HG02973 (cell line): Measurements from ENCODE around the gene ARID3A.
"Not testable (repeated sequence)": the region's sequence is repeated elsewhere in the genome, so short reads cannot be mapped to it uniquely, and the experiment has no call there.

Source experiments
- ATAC-seq: cut with Tn5 transposase; IDR thresholded peaks from one replicate; pipeline ENCODE4 v1.9.1; 2021; ENCODE audit warnings: moderate library complexity; ENCODE audit not compliant: unreplicated experiment

ARID3A gene

DNA sequence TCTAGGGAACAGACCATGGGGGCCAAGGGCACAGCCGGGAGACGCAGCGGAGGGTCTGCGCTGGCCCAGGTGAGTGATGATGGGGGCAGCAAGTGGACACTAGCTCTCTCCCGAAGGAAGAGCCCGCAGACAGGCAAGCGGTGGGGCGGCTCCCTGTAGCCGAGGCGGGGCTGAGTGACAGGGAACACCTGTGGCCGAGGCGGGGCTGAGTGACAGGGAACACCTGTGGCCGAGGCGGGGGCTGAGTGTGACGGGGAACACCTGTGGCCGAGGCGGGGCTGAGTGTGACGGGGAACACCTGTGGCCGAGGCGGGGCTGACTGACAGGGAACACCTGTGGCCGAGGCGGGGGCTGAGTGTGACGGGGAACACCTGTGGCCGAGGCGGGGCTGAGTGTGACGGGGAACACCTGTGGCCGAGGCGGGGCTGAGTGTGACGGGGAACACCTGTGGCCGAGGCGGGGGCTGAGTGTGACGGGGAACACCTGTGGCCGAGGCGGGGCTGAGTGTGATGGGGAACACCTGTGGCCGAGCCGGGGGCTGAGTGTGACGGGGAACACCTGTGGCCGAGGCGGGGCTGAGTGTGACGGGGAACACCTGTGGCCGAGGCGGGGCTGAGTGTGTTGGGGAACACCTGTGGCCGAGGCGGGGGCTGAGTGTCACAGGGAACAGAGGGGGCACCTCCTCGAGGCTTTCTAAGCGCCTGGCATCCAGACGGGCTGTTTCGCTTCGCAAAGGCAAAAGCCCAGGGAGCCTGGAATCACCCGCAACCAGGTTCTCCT, 34.2 kb upstream of the ARID3A start:
- not testable (repeated sequence) for ATAC-seq

GRCh38 chr19:892243-892893, 33.5 kb upstream of the ARID3A start:
- peak; percentile 9 for ATAC-seq

DNA sequence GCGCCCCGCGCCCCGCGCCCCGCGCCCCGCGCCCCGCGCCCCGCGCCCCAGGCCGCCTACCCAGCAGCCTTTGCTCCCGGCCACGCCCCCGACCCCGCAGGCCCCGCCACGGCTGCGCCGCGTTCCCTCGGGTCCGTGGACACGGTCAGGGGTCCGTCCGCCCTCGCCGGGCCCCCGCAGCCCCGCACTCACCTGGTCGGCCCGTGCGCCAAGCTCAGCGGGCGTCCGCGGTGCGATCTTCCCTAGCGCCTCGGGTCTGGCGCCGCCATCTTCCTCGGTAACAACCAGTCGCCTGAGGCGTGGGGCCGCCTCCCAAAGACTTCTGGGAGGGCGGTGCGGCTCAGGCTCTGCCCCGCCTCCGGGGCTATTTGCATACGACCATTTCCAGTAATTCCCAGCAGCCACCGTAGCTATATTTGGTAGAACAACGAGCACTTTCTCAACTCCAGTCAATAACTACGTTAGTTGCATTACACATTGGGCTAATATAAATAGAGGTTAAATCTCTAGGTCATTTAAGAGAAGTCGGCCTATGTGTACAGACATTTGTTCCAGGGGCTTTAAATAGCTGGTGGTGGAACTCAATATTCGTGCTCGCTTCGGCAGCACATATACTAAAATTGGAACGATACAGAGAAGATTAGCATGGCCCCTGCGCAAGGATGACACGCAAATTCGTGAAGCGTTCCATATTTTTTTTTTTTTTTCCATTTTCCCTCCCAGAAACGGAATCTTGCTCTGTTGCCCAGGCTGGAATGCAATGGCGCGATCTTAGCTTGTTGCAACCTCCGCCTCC, 32.7 kb upstream of the ARID3A start, which contains the start of the genes MED16 and RNU6-9:
TSS of gene MED16 (minus strand) at position 294 of the 796 bp plus-strand sequence. CDS start 2,056 bp downstream, outside the sequence.
TSS of gene RNU6-9 (plus strand) at position 591 of the 796 bp plus-strand sequence.
- peak; percentile 77 for ATAC-seq

GRCh38 chr19:896434-896833, 29.4 kb upstream of the ARID3A start:
- no peak for ATAC-seq

- no peak for ATAC-seq
Observed at GRCh38 chr19:896999-897398, 28.8 kb upstream of the ARID3A start.

DNA sequence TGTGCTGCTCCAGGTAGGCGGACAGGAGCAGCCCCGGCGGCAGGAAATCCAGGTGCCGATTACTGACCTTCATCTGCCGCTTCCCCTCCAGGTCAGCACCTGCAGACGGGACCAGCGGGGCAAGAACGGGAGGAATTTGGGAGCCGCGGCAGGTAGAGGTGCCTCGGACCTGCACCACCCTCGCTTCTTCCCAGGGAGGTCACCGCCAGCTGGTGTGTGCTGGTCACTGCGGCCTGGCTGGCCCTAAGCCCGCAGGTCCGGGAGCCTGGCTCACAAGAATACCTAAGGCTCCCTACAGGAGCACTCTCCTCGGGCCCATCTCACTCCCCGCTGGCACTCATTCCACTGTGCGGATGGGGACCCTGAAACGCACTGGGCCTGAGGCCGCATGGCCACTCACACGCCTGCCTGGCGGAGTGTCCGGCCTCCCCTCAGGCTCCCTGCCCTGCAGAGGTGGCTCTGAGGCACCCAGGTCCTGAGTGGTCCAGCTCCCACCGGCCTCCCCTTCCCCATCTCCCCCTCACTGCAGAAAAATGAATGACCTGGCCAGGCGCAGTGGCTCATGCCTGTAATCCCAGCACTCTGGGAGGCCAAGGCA, 28.3 kb upstream of the ARID3A start:
- ATAC-seq: no peak

DNA sequence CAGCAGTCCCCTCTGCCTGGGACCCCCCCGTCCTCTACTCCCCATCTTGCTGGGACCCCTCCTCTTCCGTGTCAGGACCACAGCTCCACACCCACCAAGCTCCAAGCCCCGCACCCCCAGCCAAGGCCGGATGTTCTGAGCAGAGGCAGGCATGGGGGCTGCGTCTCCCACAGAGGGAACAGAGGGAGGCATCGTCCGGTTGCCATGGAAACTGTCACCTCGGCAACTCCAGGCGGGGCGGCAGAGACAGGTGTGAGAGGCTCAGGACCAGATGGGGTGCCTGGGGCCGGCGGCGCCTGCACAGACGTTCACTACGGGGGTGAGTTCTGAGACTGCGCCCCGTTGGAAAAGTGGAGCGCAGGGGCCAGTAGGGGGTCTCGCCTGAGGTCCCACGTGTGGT, 27.2 kb upstream of the ARID3A start:
- ATAC-seq: no peak

- ATAC-seq: no peak
Observed at GRCh38 chr19:899336-900042, 26.3 kb upstream of the ARID3A start.

- no peak for ATAC-seq
Observed at GRCh38 chr19:900043-900301, 25.9 kb upstream of the ARID3A start.

GRCh38 chr19:900302-901111, 25.3 kb upstream of the ARID3A start:
- no peak for ATAC-seq

DNA sequence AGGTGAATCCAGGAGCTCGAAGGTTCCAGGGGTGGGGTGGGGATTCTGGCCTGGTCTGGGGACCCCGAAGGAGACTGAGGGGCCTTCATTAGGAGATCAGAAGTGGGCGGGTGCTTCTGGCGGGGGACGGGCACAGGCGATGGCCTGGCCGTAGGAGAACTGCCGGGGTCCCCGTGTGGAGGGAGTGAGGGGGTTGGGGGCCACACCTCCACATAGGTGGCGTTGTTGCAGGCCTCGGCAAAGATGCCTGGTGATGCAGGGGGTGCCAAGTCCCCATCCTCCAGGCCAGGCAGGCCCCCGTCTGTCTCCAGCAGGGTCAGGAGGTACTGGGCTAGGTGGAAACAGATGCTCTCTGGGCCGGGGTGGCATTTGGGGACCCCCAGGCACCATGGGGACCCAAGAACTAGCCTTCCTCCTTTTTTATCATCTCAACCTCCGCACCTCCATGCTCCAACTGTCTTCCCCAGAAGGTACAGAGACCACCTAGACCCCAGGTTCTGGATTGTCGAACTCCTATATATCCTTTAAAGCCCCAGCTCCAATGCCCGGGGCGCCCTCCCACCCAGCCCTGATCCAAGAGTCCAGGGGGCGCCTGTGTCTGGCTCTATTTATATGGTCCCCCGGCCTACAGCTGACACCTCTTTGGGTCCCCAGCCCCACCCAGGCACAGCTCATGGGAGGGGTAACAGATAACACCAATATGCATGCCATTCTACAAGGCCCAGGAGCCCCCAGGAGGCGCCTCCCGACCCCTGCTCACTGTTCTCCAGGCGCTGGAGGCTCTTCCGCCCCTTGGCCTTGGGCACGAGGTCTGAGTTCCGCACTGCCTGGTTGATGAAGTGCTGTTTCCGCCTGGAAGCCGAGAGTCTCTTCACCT, 24.4 kb upstream of the ARID3A start:
- ATAC-seq: no peak

GRCh38 chr19:902093-902370, 23.8 kb upstream of the ARID3A start:
- no peak for ATAC-seq

GRCh38 chr19:902446-903226, 23.2 kb upstream of the ARID3A start:
- no peak for ATAC-seq

GRCh38 chr19:903266-903797, 22.5 kb upstream of the ARID3A start:
- ATAC-seq: no peak

GRCh38 chr19:904545-904944, 21.3 kb upstream of the ARID3A start:
- no peak for ATAC-seq

DNA sequence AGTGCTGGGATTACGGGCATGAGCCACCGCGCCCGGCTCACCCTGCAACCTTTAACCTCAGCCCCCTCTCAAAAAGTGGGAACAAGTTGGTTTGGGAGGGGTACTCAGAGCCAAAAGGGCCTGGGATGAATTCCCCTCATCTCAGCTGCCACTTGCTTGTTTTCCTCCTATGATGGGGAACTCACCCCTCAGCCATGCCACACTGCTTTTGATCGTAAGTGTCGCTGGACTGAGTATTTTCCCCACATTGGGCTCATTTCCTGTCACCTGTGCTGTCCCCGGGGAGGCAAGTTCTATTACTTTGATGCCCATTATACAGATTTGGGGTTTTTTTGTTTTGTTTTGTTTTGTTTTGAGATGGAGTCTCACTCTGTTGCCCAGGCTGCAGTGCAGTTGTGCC, 19.4 kb upstream of the ARID3A start:
- no peak for ATAC-seq

DNA sequence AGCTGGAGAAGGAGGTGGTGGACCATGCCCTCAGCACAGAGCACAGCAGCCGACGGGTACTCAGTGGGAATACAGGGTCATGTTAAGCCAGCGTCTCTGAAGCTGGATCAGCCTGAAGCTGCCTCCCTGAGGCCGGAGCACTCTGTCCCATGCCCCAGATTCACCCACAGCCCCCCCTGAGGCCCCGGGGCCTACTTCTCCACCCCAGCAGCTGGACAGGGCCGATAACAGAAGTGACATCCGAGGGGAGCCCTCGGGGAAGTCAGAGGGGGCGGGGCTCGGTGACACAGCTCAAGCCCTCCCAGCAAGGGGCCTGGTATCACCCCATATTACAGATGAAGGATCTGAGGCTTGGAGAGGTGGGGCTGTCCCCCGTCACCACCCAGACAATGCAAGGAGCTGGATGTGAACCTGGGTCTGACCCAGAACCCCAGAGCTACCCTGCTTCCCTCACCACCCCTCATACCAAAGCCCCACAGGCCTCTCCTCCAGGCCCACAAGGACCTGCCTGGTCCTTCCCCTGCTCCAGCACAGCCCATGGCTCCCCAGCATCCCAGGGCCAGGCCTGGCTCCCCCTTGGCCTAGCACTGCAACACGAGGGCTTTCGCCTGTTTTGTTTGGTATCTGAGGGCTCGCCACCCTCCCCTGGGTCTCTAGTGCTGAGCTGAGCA, 18.5 kb upstream of the ARID3A start:
- no peak for ATAC-seq
